RWPE1 (cell line): ENCODE data around the gene TSEN15.

ENCODE experiments used
- CTCF ChIA-PET: fragments of 350-600 bp; sonication (Branson Sonifier 250); formaldehyde crosslinking; extraction: SDS; loops from one replicate; lab custom pipeline; 2021; lab: Yijun Ruan, JAX
- POLR2A ChIA-PET: fragments of 400-600 bp; formaldehyde crosslinking; extraction: SDS; loops from one replicate; lab custom pipeline; 2020; ENCODE audit warnings: antibody characterized with exemption; ENCODE audit not compliant: low non-redundant PET; lab: Yijun Ruan, JAX
- DNase-seq: peaks from one replicate; pipeline ENCODE4 v3.0.0; 2012; ENCODE audit warnings: low spot score
- H3K27ac ChIP-seq: fragments of 450-650 bp; 2 replicates; pipeline ENCODE4 v1.5.1; 2017
- CTCF ChIP-seq: fragments of 450-650 bp; conservative IDR thresholded peaks from 2 replicates; pipeline ENCODE4 v1.5.1; 2017; ENCODE audit warnings: low read depth, mild to moderate bottlenecking

Gene TSEN15

GRCh38 chr1:184028854-184029623 lies 22.5 kb upstream of the TSEN15 start:
- POLR2A ChIA-PET = no interaction called here
- CTCF ChIA-PET = no interaction called here
- DNase-seq = no peak
- H3K27ac ChIP-seq = no peak overlapping the region
- no peak for TF ChIP-seq CTCF

- ChIA-PET POLR2A (no interaction called here), CTCF (interaction anchor here (0.6 kb wide), 1 partner anchor 604 kb away, joined by 3 read pairs; no protein-coding TSS in a partner anchor)
- TF ChIP-seq CTCF = no peak
- no peak for DNase-seq
- no peak overlapping the region for H3K27ac ChIP-seq
Observed at GRCh38 chr1:184030433-184031091, 21.0 kb upstream of the TSEN15 start.

GRCh38 chr1:184031092-184031408 lies 20.5 kb upstream of the TSEN15 start:
- POLR2A ChIA-PET = no interaction called here
- CTCF ChIA-PET = interaction anchor here (0.6 kb wide), 1 partner anchor 604 kb away, joined by 3 read pairs; no protein-coding TSS in a partner anchor
- no peak for TF ChIP-seq CTCF

GRCh38 chr1:184031409-184032107 lies 20.0 kb upstream of the TSEN15 start:
- no peak overlapping the region for H3K27ac ChIP-seq
- ChIA-PET CTCF (no interaction called here), POLR2A (no interaction called here)
- no peak for DNase-seq
- TF ChIP-seq CTCF = no peak

More at GRCh38 chr1:184031092-184031408, 20.5 kb upstream of the TSEN15 start:
- no peak for DNase-seq
- H3K27ac ChIP-seq = no peak overlapping the region

GRCh38 chr1:184032306-184032929 lies 19.1 kb upstream of the TSEN15 start:
- TF ChIP-seq CTCF = no peak
- CTCF ChIA-PET = interaction anchor here (0.5 kb wide), 1 partner anchor 1336 kb away, joined by 3 read pairs; no protein-coding TSS in a partner anchor
- no peak for DNase-seq
- POLR2A ChIA-PET = no interaction called here
- no peak overlapping the region for H3K27ac ChIP-seq

GRCh38 chr1:184032930-184033418 lies 18.6 kb upstream of the TSEN15 start:
- no peak for TF ChIP-seq CTCF
- no peak for DNase-seq
- POLR2A ChIA-PET = no interaction called here
- no peak overlapping the region for H3K27ac ChIP-seq
- CTCF ChIA-PET = interaction anchor here (0.5 to 0.6 kb wide), 2 partner anchors 10 to 1335 kb away, joined by 3 to 6 read pairs; no protein-coding TSS in a partner anchor
